ENCODE results near the gene DENND1A. TPM values are rescaled to one million over a fixed set of nuclear protein-coding genes. Genes with fewer than 3 reads are reported as not detected.

DENND1A gene
- total and polyA plus RNA-seq, 2 experiments from 2014 or later, result 13.1 to 14.5 TPM

DNA sequence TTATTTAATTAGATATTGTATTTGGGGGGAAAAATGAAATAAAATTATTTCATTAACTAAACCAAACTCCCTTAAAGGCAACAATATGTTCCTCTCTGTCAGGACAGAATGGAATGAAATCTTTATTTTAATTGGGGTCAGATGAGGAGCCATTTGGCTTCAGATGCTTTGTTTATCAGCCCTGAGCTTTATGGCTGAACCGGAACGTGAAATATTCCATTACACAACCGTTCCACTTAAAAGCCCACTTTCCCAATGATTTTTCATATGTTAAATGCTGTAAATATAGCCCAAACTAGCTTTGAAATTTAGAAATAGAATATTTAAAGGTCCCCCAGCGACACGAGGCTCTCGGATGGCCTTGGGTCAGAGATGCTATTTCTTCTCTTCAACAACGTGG lies 424.4 kb downstream of the DENND1A start:
- no peaks in the 10 kb centered on the region for H3K36me3 ChIP-seq
- H3K27me3 ChIP-seq, result no peaks in the 10 kb centered on the region
- no peak overlapping the region for H3K27ac ChIP-seq
- DNase-seq (ENCODE audit: low read depth in 1 of 2, low spot score in 1 of 2), result no peak
- TF ChIP-seq, protein P1, sequence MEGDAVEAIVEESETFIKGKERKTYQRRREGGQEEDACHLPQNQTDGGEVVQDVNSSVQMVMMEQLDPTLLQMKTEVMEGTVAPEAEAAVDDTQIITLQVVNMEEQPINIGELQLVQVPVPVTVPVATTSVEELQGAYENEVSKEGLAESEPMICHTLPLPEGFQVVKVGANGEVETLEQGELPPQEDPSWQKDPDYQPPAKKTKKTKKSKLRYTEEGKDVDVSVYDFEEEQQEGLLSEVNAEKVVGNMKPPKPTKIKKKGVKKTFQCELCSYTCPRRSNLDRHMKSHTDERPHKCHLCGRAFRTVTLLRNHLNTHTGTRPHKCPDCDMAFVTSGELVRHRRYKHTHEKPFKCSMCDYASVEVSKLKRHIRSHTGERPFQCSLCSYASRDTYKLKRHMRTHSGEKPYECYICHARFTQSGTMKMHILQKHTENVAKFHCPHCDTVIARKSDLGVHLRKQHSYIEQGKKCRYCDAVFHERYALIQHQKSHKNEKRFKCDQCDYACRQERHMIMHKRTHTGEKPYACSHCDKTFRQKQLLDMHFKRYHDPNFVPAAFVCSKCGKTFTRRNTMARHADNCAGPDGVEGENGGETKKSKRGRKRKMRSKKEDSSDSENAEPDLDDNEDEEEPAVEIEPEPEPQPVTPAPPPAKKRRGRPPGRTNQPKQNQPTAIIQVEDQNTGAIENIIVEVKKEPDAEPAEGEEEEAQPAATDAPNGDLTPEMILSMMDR (IDR thresholded peaks at IDR 0.05; ENCODE audit: low read depth, low read length), result no peak
- peaks cover 20% of the 10 kb centered on the region for H3K4me1 ChIP-seq (ENCODE audit: low read depth)
- no peak overlapping the region for H3K4me3 ChIP-seq
- H3K9me3 ChIP-seq (ENCODE audit: low read depth), result no peaks in the 10 kb centered on the region

GRCh38 chr9:123500336-123500735 lies 429.6 kb downstream of the DENND1A start:
- TF ChIP-seq, protein P1 (IDR thresholded peaks at IDR 0.05; ENCODE audit: low read depth, low read length), result no peak
- no peaks in the 10 kb centered on the region for H3K36me3 ChIP-seq

GRCh38 chr9:123497830-123498229 lies 432.1 kb downstream of the DENND1A start:
- Histone ChIP-seq H3K27ac (no peak overlapping the region), H3K27me3 (no peaks in the 10 kb centered on the region), H3K4me3 (no peak overlapping the region), H3K4me1 (ENCODE audit: low read depth) (no peaks in the 10 kb centered on the region), H3K36me3 (no peaks in the 10 kb centered on the region), H3K9me3 (ENCODE audit: low read depth) (no peaks in the 10 kb centered on the region)
- DNase-seq (ENCODE audit: low read depth in 1 of 2, low spot score in 1 of 2), result no peak
- TF ChIP-seq, protein P1 (IDR thresholded peaks at IDR 0.05; ENCODE audit: low read depth, low read length), result no peak

More at GRCh38 chr9:123500336-123500735, 429.6 kb downstream of the DENND1A start:
- Histone ChIP-seq H3K4me1 (ENCODE audit: low read depth) (peaks cover 9% of the 10 kb centered on the region), H3K9me3 (ENCODE audit: low read depth) (no peaks in the 10 kb centered on the region), H3K4me3 (no peak overlapping the region), H3K27me3 (no peaks in the 10 kb centered on the region), H3K27ac (no peak overlapping the region)
- no peak for DNase-seq (ENCODE audit: low read depth in 1 of 2, low spot score in 1 of 2)

DNA sequence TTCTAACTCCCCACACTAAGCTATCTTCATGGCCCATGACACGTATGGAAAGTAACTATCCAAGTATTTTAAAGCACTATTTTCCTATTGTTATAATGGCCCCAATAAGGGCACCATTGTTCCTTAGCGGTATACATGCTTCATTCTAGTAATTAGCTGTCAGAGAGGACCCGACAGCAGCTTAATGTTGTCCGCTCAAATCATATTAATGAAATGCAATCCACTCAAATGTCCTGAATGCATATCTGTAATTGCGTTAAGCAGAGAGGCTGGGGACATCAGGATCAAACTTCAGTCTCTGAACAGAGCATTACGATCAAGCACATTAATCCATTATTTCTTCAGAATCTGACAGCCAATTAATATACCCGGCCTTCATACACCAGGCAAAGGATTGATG lies 434.2 kb downstream of the DENND1A start:
- no peak overlapping the region for H3K27ac ChIP-seq
- TF ChIP-seq, protein P1 (IDR thresholded peaks at IDR 0.05; ENCODE audit: low read depth, low read length), result no peak
- H3K4me3 ChIP-seq, result no peak overlapping the region
- H3K9me3 ChIP-seq (ENCODE audit: low read depth), result no peaks in the 10 kb centered on the region
- no peaks in the 10 kb centered on the region for H3K4me1 ChIP-seq (ENCODE audit: low read depth)
- no peak for DNase-seq (ENCODE audit: low read depth in 1 of 2, low spot score in 1 of 2)
- no peaks in the 10 kb centered on the region for H3K36me3 ChIP-seq
- H3K27me3 ChIP-seq, result no peaks in the 10 kb centered on the region

DNA sequence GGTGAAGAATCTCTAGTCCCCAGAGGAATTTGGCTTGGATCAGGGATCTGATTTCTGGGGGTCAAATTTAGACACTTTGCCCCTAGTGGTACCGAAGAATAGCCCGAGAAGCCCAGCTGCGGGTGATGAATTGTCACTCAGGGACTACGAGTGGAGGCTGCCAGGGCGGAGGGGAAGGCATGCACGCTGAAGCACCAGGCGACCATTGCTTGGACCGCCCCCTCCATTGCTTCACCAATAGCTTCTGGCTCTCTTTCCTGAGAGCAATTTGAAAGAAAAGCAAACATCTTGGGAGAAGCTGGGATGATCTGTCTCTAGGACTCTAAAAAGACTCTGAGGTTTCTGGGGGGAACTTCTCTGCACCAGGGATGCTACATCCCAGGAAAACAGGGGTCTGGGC lies 436.3 kb downstream of the DENND1A start:
- Histone ChIP-seq H3K36me3 (no peaks in the 10 kb centered on the region), H3K9me3 (ENCODE audit: low read depth) (no peaks in the 10 kb centered on the region), H3K27ac (no peak overlapping the region), H3K4me3 (no peak overlapping the region), H3K27me3 (no peaks in the 10 kb centered on the region), H3K4me1 (ENCODE audit: low read depth) (peaks cover 10% of the 10 kb centered on the region)
- no peak for DNase-seq (ENCODE audit: low read depth in 1 of 2, low spot score in 1 of 2)
- TF ChIP-seq, protein P1 (IDR thresholded peaks at IDR 0.05; ENCODE audit: low read depth, low read length), result no peak

GRCh38 chr9:123490688-123491087 lies 439.2 kb downstream of the DENND1A start:
- no peak for DNase-seq (ENCODE audit: low read depth in 1 of 2, low spot score in 1 of 2)
- H3K4me3 ChIP-seq, result no peak overlapping the region
- peaks cover 10% of the 10 kb centered on the region for H3K4me1 ChIP-seq (ENCODE audit: low read depth)
- no peak overlapping the region for H3K27ac ChIP-seq
- TF ChIP-seq, protein P1 (IDR thresholded peaks at IDR 0.05; ENCODE audit: low read depth, low read length), result no peak
- H3K9me3 ChIP-seq (ENCODE audit: low read depth), result no peaks in the 10 kb centered on the region
- no peaks in the 10 kb centered on the region for H3K36me3 ChIP-seq
- H3K27me3 ChIP-seq, result no peaks in the 10 kb centered on the region
